ENCODE measurements around the gene ZNF683.
A peak's percentile ranks its signal among the peaks of the same experiment; 100 is the strongest.
"Not testable (repeated sequence)": the region's sequence is repeated elsewhere in the genome, so short reads cannot be mapped to it uniquely, and the experiment has no call there.

The ZNF683 gene

DNA sequence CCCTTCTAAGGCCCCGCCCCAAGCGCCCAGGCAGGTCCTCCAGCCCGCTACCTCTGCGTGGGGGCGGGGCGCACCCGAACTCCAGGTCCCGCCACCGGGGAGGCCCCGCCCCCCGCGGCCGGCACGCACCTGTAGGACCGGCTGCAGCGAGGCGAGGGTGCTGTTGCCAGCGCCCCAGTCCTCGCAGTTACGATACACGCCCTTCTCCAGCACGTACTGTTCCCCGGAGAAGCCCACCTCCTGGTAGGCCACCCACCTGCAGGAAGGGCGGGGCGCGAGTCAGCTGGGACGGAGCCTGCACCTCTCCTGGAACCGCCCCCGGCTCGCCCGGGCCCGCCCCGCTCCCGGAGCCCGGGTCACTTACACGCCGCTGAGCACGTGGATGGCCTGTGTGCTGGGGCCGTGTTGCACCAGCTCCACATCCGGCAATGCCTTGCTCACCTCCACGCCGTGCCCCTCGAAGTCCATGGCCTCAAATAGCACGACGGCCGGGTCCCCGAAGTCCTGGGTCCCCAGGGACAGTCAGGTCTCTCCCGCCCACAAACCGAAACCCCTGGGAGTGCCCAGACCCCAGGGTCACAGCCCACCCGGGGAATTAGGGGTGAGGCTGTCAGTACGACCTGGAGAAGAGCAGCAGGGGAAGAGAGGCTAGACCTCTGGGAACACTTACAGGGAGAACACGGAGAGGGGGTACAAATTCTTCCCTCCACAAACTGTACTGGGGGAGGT is 35.9 kb downstream of the ZNF683 start:
- no peak overlapping the region for H3K23ac ChIP-seq (ENCODE audit: low read length)

DNA sequence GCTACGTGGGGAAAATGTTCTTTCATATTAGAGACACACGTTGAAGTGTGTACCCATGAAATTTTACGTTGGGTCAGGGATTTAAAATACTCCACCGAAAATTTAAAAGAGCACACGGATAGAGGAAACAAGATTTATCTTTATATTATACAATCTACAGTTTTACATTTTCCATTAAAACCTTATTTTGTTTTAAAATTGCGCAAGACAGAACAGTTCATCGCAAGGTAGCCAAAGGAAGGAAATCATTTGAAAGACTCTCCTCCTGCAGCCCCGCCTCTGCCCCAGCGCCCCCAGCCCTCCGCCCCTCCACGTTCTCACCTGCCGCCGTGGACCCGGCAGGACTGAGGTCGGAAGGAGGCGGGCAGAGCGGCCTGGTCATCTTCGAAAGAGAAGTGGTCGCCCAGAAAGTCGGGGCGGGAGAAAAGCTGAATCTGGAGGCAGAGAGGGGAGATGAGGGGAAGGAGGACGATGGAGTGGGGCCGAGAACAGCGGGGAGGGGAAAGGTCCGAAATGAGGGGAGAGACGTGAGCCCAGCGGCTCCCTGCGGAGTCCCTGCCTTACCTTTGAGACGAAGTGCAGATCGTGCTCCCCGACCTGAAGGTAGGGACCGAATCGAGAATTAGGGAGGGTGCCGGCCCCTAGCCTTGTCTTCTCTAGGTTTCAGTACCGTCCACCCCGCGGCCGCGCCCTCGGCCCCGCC is 36.6 kb downstream of the ZNF683 start:
- peak overlapping the region; percentile 85 for H3K4me2 ChIP-seq (ENCODE audit: low read length)
- H2AK5ac ChIP-seq (ENCODE audit: low read length), result no peak overlapping the region
- peak overlapping the region; percentile 94 for H3K56ac ChIP-seq (ENCODE audit: low read length)
- H3K18ac ChIP-seq (ENCODE audit: low read length), result no peak overlapping the region
- H4K8ac ChIP-seq (ENCODE audit: low read depth, low read length), result no peak overlapping the region
- no peak overlapping the region for H3K27ac ChIP-seq (ENCODE audit: low read depth, low read length)
- H3K9ac ChIP-seq (ENCODE audit: low read length), result peak overlapping the region; percentile 80
- no peak for DNase-seq
- H3K4me3 ChIP-seq (ENCODE audit: low read length), result peak overlapping the region; percentile 85
- no peak overlapping the region for H2BK120ac ChIP-seq (ENCODE audit: low read depth, low read length)
- 100% methylated on average over 1 of the region's 41 CpGs for WGBS (ENCODE audit: extremely low coverage, insufficient coverage, low lambda C conversion rate)
- no peak overlapping the region for H2BK15ac ChIP-seq (replicated peaks; ENCODE audit: low read depth)
- H3K79me2 ChIP-seq (ENCODE audit: control insufficient read depth, insufficient read depth, low read length), result no peaks in the 10 kb centered on the region
- H3K36me3 ChIP-seq (ENCODE audit: control insufficient read depth, insufficient read depth, low read length), result no peaks in the 10 kb centered on the region
- no peaks in the 10 kb centered on the region for H3K27me3 ChIP-seq (ENCODE audit: insufficient read depth, low read length, poor library complexity)
- H3K79me1 ChIP-seq (ENCODE audit: low read length), result no peaks in the 10 kb centered on the region
- H3K4ac ChIP-seq (ENCODE audit: low read depth, low read length), result no peak overlapping the region
- no peak overlapping the region for H2BK5ac ChIP-seq (ENCODE audit: low read length)
- no peak overlapping the region for H3K23ac ChIP-seq (ENCODE audit: low read length)
- no peak overlapping the region for H4K5ac ChIP-seq (ENCODE audit: low read length)
- H3K4me1 ChIP-seq (ENCODE audit: control insufficient read depth, low read depth, low read length), result no peaks in the 10 kb centered on the region

More for the DNA sequence above, 35.9 kb downstream of the ZNF683 start:
- no peak overlapping the region for H3K4ac ChIP-seq (ENCODE audit: low read depth, low read length)
- peak overlapping the region; percentile 64 for H3K4me3 ChIP-seq (ENCODE audit: low read length)
- no peak overlapping the region for H2AK5ac ChIP-seq (ENCODE audit: low read length)
- H3K79me2 ChIP-seq (ENCODE audit: control insufficient read depth, insufficient read depth, low read length), result no peaks in the 10 kb centered on the region
- H3K27me3 ChIP-seq (ENCODE audit: insufficient read depth, low read length, poor library complexity), result no peaks in the 10 kb centered on the region
- no peaks in the 10 kb centered on the region for H3K36me3 ChIP-seq (ENCODE audit: control insufficient read depth, insufficient read depth, low read length)
- no peak overlapping the region for H3K27ac ChIP-seq (ENCODE audit: low read depth, low read length)
- H3K4me2 ChIP-seq (ENCODE audit: low read length), result peak overlapping the region; percentile 98
- no peaks in the 10 kb centered on the region for H3K4me1 ChIP-seq (ENCODE audit: control insufficient read depth, low read depth, low read length)
- DNase-seq, result peak; percentile 91
- H4K5ac ChIP-seq (ENCODE audit: low read length), result no peak overlapping the region
- H3K9ac ChIP-seq (ENCODE audit: low read length), result peak overlapping the region; percentile 65
- no peak overlapping the region for H2BK5ac ChIP-seq (ENCODE audit: low read length)
- no peak overlapping the region for H2BK120ac ChIP-seq (ENCODE audit: low read depth, low read length)
- peak overlapping the region; percentile 93 for H3K56ac ChIP-seq (ENCODE audit: low read length)
- H2BK15ac ChIP-seq (replicated peaks; ENCODE audit: low read depth), result no peak overlapping the region
- no CpG with 5 or more reads among the region's 52 CpGs for WGBS (ENCODE audit: extremely low coverage, insufficient coverage, low lambda C conversion rate)
- H3K18ac ChIP-seq (ENCODE audit: low read length), result no peak overlapping the region
- no peaks in the 10 kb centered on the region for H3K79me1 ChIP-seq (ENCODE audit: low read length)
- H4K8ac ChIP-seq (ENCODE audit: low read depth, low read length), result no peak overlapping the region

DNA sequence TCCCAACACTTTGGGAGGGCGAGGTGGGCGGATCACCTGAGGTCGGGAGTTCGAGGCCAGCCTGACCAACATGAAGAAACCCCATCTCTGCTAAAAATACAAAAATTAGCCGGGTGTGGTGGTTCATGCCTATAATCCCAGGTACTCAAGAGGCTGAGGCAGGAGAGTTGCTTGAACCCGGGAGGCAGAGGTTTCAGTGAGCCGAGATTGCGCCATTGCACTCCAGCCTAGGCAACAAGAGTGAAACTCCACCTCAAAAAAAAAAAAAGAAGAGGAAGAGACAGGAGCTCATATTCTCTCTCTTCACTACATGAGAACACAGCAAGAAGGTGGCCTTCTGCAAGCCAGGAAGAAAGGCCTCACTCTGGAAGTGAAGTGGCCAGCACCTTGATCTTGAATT is 39.2 kb downstream of the ZNF683 start:
- not testable (repeated sequence) for H3K4me1 ChIP-seq (ENCODE audit: control insufficient read depth, low read depth, low read length); H2BK5ac ChIP-seq (ENCODE audit: low read length); H3K4me2 ChIP-seq (ENCODE audit: low read length); H3K9ac ChIP-seq (ENCODE audit: low read length); H3K18ac ChIP-seq (ENCODE audit: low read length); H3K79me1 ChIP-seq (ENCODE audit: low read length); H3K27me3 ChIP-seq (ENCODE audit: insufficient read depth, low read length, poor library complexity); H2BK120ac ChIP-seq (ENCODE audit: low read depth, low read length); H4K5ac ChIP-seq (ENCODE audit: low read length); H3K4me3 ChIP-seq (ENCODE audit: low read length); H3K79me2 ChIP-seq (ENCODE audit: control insufficient read depth, insufficient read depth, low read length); H3K36me3 ChIP-seq (ENCODE audit: control insufficient read depth, insufficient read depth, low read length); H3K56ac ChIP-seq (ENCODE audit: low read length); H4K8ac ChIP-seq (ENCODE audit: low read depth, low read length); H2BK15ac ChIP-seq (replicated peaks; ENCODE audit: low read depth); H3K27ac ChIP-seq (ENCODE audit: low read depth, low read length); H2AK5ac ChIP-seq (ENCODE audit: low read length); H3K23ac ChIP-seq (ENCODE audit: low read length); H3K4ac ChIP-seq (ENCODE audit: low read depth, low read length); DNase-seq
- WGBS (ENCODE audit: extremely low coverage, insufficient coverage, low lambda C conversion rate), result no CpG with 5 or more reads among the region's 8 CpGs

DNA sequence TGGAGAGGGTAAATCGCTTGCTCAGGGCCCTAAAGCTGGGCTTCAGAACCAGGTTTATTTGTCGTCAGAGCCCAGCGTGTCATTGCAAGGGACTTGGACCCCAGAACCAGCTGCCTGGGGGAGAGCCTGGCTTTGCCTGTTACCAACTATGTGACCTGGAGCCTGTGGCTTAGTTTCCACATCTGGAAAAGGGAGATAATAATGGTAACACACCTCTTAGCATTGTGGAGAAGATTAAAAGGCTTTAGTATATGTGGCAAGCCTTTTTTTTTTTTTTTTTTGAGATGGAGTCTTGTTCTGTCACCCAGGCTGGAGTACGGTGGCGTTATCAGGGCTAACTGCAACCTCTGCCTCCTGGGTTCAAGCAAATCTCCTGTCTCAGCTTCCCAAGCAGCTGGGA is 42.3 kb downstream of the ZNF683 start:
- no peak overlapping the region for H2BK5ac ChIP-seq (ENCODE audit: low read length)
- no peak overlapping the region for H3K4me3 ChIP-seq (ENCODE audit: low read length)
- no peak overlapping the region for H2BK15ac ChIP-seq (replicated peaks; ENCODE audit: low read depth)
- no peak overlapping the region for H4K8ac ChIP-seq (ENCODE audit: low read depth, low read length)
- no peaks in the 10 kb centered on the region for H3K79me2 ChIP-seq (ENCODE audit: control insufficient read depth, insufficient read depth, low read length)
- no peak overlapping the region for H3K18ac ChIP-seq (ENCODE audit: low read length)
- H3K4me2 ChIP-seq (ENCODE audit: low read length), result no peak overlapping the region
- H4K5ac ChIP-seq (ENCODE audit: low read length), result no peak overlapping the region
- H3K23ac ChIP-seq (ENCODE audit: low read length), result no peak overlapping the region
- H3K56ac ChIP-seq (ENCODE audit: low read length), result no peak overlapping the region
- no peaks in the 10 kb centered on the region for H3K36me3 ChIP-seq (ENCODE audit: control insufficient read depth, insufficient read depth, low read length)
- no peak for DNase-seq
- no peak overlapping the region for H2AK5ac ChIP-seq (ENCODE audit: low read length)
- H3K79me1 ChIP-seq (ENCODE audit: low read length), result no peaks in the 10 kb centered on the region
- H3K27me3 ChIP-seq (ENCODE audit: insufficient read depth, low read length, poor library complexity), result no peaks in the 10 kb centered on the region
- H3K4ac ChIP-seq (ENCODE audit: low read depth, low read length), result no peak overlapping the region
- no peaks in the 10 kb centered on the region for H3K4me1 ChIP-seq (ENCODE audit: control insufficient read depth, low read depth, low read length)
- H3K27ac ChIP-seq (ENCODE audit: low read depth, low read length), result no peak overlapping the region
- H2BK120ac ChIP-seq (ENCODE audit: low read depth, low read length), result no peak overlapping the region
- no peak overlapping the region for H3K9ac ChIP-seq (ENCODE audit: low read length)
- WGBS (ENCODE audit: extremely low coverage, insufficient coverage, low lambda C conversion rate), result no CpG with 5 or more reads among the region's 5 CpGs

DNA sequence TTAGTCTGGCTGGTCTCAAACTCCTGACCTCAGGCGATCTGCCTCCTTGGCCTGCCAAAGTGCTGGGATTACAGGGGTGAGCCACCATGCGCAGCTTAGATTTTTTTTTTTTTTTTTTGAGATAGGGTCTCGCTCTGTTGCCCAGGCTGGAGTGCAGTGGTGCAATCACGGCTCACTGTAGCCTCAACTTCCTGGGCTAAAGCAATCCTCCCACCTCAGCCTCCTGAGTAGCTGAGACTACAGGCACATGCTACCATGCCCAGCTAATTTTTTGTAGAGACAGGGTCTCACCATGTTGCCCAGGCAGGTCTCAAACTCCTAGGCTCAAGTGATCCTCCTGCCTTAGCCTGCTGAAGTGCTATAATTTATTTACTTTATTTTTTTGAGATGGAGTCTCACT is 43.2 kb downstream of the ZNF683 start:
- DNase-seq; H3K4ac ChIP-seq (ENCODE audit: low read depth, low read length); H3K27ac ChIP-seq (ENCODE audit: low read depth, low read length); H2BK5ac ChIP-seq (ENCODE audit: low read length); H2BK120ac ChIP-seq (ENCODE audit: low read depth, low read length); H3K9ac ChIP-seq (ENCODE audit: low read length); H3K27me3 ChIP-seq (ENCODE audit: insufficient read depth, low read length, poor library complexity); H2BK15ac ChIP-seq (replicated peaks; ENCODE audit: low read depth); H3K79me1 ChIP-seq (ENCODE audit: low read length); H4K5ac ChIP-seq (ENCODE audit: low read length); H3K79me2 ChIP-seq (ENCODE audit: control insufficient read depth, insufficient read depth, low read length); H4K8ac ChIP-seq (ENCODE audit: low read depth, low read length); H3K18ac ChIP-seq (ENCODE audit: low read length); H3K4me1 ChIP-seq (ENCODE audit: control insufficient read depth, low read depth, low read length); H3K4me3 ChIP-seq (ENCODE audit: low read length); H2AK5ac ChIP-seq (ENCODE audit: low read length); H3K4me2 ChIP-seq (ENCODE audit: low read length); H3K23ac ChIP-seq (ENCODE audit: low read length); H3K36me3 ChIP-seq (ENCODE audit: control insufficient read depth, insufficient read depth, low read length); H3K56ac ChIP-seq (ENCODE audit: low read length): not testable (repeated sequence)
- WGBS (ENCODE audit: extremely low coverage, insufficient coverage, low lambda C conversion rate), result no CpG with 5 or more reads among the region's 4 CpGs
